ENCODE measurements around the gene PREX1. TPM values are rescaled to one million over a fixed set of nuclear protein-coding genes. Genes with fewer than 3 reads are reported as not detected.

PREX1 gene
- total RNA-seq, 1 experiment from 2014 or later: not detected

- Mint-ChIP-seq H3K27ac (ENCODE audit: low read depth, unreplicated experiment) (no peak overlapping the region), H3K4me1 (ENCODE audit: insufficient read depth, unreplicated experiment) (peaks cover 5% of the 10 kb centered on the region), H3K4me3 (ENCODE audit: unreplicated experiment) (no peak overlapping the region), H3K27me3 (ENCODE audit: insufficient read depth, unreplicated experiment) (peaks cover 63% of the 10 kb centered on the region), H3K36me3 (ENCODE audit: insufficient read depth, unreplicated experiment) (no peaks in the 10 kb centered on the region), H3K9me3 (ENCODE audit: unreplicated experiment) (no peaks in the 10 kb centered on the region)
- POLR2A ChIA-PET: interaction anchor here (1.2 kb wide), 1 partner anchor 15 kb away, joined by 4 read pairs; no protein-coding TSS in a partner anchor
- DNase-seq (ENCODE audit: unreplicated experiment): no peak
- CTCF ChIA-PET: interaction anchor here (0.6 kb wide), 1 partner anchor 859 kb away, joined by 3 read pairs; no protein-coding TSS in a partner anchor
- intact Hi-C loops (cut with micrococcal nuclease): no loop called here
- no TSS peak for BruUV-seq (replicated peaks)
- TF ChIP-seq CTCF (IDR thresholded peaks at IDR 0.05; ENCODE audit: unreplicated experiment): no peak
Measured at GRCh38 chr20:48584391-48585060, 243.3 kb downstream of the PREX1 start.

- intact Hi-C loops (cut with micrococcal nuclease): no loop called here
- Mint-ChIP-seq H3K4me1 (ENCODE audit: insufficient read depth, unreplicated experiment) (peaks cover 5% of the 10 kb centered on the region), H3K27me3 (ENCODE audit: insufficient read depth, unreplicated experiment) (peaks cover 68% of the 10 kb centered on the region), H3K4me3 (ENCODE audit: unreplicated experiment) (no peak overlapping the region), H3K36me3 (ENCODE audit: insufficient read depth, unreplicated experiment) (no peaks in the 10 kb centered on the region), H3K9me3 (ENCODE audit: unreplicated experiment) (no peaks in the 10 kb centered on the region), H3K27ac (ENCODE audit: low read depth, unreplicated experiment) (no peak overlapping the region)
- no peak for DNase-seq (ENCODE audit: unreplicated experiment)
- TF ChIP-seq CTCF (IDR thresholded peaks at IDR 0.05; ENCODE audit: unreplicated experiment): no peak
- BruUV-seq (replicated peaks): no TSS peak
- CTCF ChIA-PET: no interaction called here
- POLR2A ChIA-PET: interaction anchor here (1.2 kb wide), 1 partner anchor 14 kb away, joined by 4 read pairs; no protein-coding TSS in a partner anchor
Measured at GRCh38 chr20:48583801-48584200, 244.0 kb downstream of the PREX1 start.

- ChIA-PET POLR2A (no interaction called here), CTCF (interaction anchor here (1.2 kb wide), 1 partner anchor 37 kb away, joined by 5 read pairs; no protein-coding TSS in a partner anchor)
- no peak for TF ChIP-seq CTCF (IDR thresholded peaks at IDR 0.05; ENCODE audit: unreplicated experiment)
- intact Hi-C loops (cut with micrococcal nuclease): no loop called here
- no peaks in the 10 kb centered on the region for H3K9me3 Mint-ChIP-seq (ENCODE audit: unreplicated experiment)
- peaks cover 5% of the 10 kb centered on the region for H3K4me1 Mint-ChIP-seq (ENCODE audit: insufficient read depth, unreplicated experiment)
- no peaks in the 10 kb centered on the region for H3K36me3 Mint-ChIP-seq (ENCODE audit: insufficient read depth, unreplicated experiment)
- H3K27me3 Mint-ChIP-seq (ENCODE audit: insufficient read depth, unreplicated experiment): peaks cover 68% of the 10 kb centered on the region
- H3K4me3 Mint-ChIP-seq (ENCODE audit: unreplicated experiment): no peak overlapping the region
- BruUV-seq (replicated peaks): no TSS peak
- H3K27ac Mint-ChIP-seq (ENCODE audit: low read depth, unreplicated experiment): no peak overlapping the region
- no peak for DNase-seq (ENCODE audit: unreplicated experiment)
Measured at GRCh38 chr20:48583171-48583570, 244.6 kb downstream of the PREX1 start.

GRCh38 chr20:48582673-48582985 lies 245.2 kb downstream of the PREX1 start:
- H3K36me3 Mint-ChIP-seq (ENCODE audit: insufficient read depth, unreplicated experiment): no peaks in the 10 kb centered on the region
- H3K4me1 Mint-ChIP-seq (ENCODE audit: insufficient read depth, unreplicated experiment): peaks cover 5% of the 10 kb centered on the region
- no peak overlapping the region for H3K4me3 Mint-ChIP-seq (ENCODE audit: unreplicated experiment)
- no peak overlapping the region for H3K27ac Mint-ChIP-seq (ENCODE audit: low read depth, unreplicated experiment)
- POLR2A ChIA-PET: no interaction called here
- no peaks in the 10 kb centered on the region for H3K9me3 Mint-ChIP-seq (ENCODE audit: unreplicated experiment)
- intact Hi-C loops (cut with micrococcal nuclease): no loop called here
- peaks cover 66% of the 10 kb centered on the region for H3K27me3 Mint-ChIP-seq (ENCODE audit: insufficient read depth, unreplicated experiment)
- CTCF ChIA-PET: interaction anchor here (0.6 to 1.2 kb wide), 4 partner anchors 19 to 922 kb away, joined by 3 to 5 read pairs (median 3); no protein-coding TSS in a partner anchor
- no peak for DNase-seq (ENCODE audit: unreplicated experiment)
- no TSS peak for BruUV-seq (replicated peaks)
- no peak for TF ChIP-seq CTCF (IDR thresholded peaks at IDR 0.05; ENCODE audit: unreplicated experiment)
